IMR-90 (cell line): ENCODE results near the gene OSBPL3. TPM values are rescaled to one million over a fixed set of nuclear protein-coding genes. Genes with fewer than 3 reads are reported as not detected.

ENCODE experiments used
- ATAC-seq: fragments of 200-7000 bp; cut with Tn5 transposase; 2 replicates; pipeline ENCODE4 v1.9.1; 2020; ENCODE audit warnings: low read depth, mild to moderate bottlenecking, moderate library complexity
- BruUV-seq: library from RNA; stranded (reverse); fragments of 400-500 nt; replicated peaks from 2 replicates; lab custom pipeline; 2021; lab: Mats Ljungman, UMichigan
- CTCF ChIA-PET: fragments of 300-600 bp; formaldehyde crosslinking; extraction: SDS; loops from one replicate; lab custom pipeline; 2021; ENCODE audit warnings: antibody characterized with exemption; lab: Yijun Ruan, JAX
- POLR2A ChIA-PET: fragments of 300-600 bp; sonication (Branson Sonifier 250); formaldehyde crosslinking; loops from one replicate; lab custom pipeline; 2022; ENCODE audit warnings: antibody characterized with exemption; ENCODE audit not compliant: unreplicated experiment; lab: Charles Lee
- DNase-seq: peaks from one replicate; pipeline ENCODE4 v3.0.0; 2013
- H2AFZ ChIP-seq: replicated peaks from 2 replicates; pipeline ENCODE3; 2013; ENCODE audit warnings: low read length, mild to moderate bottlenecking; ENCODE audit not compliant: poor library complexity
- H2AK5ac ChIP-seq: 2 replicates; pipeline ENCODE4 v1.6.1; 2013; ENCODE audit warnings: low read depth, low read length, inconsistent platforms
- H2AK9ac ChIP-seq: replicated peaks from 2 replicates; pipeline ENCODE3; 2013; ENCODE audit warnings: mild to moderate bottlenecking, low read depth, low read length, moderate library complexity; ENCODE audit not compliant: poor library complexity
- H2BK120ac ChIP-seq: 2 replicates; pipeline ENCODE4 v1.6.1; 2013; ENCODE audit warnings: low read depth, low read length, inconsistent platforms
- H2BK15ac ChIP-seq: 3 replicates; pipeline ENCODE4 v1.6.1; 2013; ENCODE audit warnings: low read depth, low read length, inconsistent platforms
- H2BK20ac ChIP-seq: 2 replicates; pipeline ENCODE4 v1.6.1; 2013; ENCODE audit warnings: low read depth, mild to moderate bottlenecking, inconsistent platforms, low read length, moderate library complexity
- H2BK5ac ChIP-seq: 2 replicates; pipeline ENCODE4 v1.6.1; 2013; ENCODE audit warnings: mild to moderate bottlenecking, low read depth, low read length, inconsistent platforms; ENCODE audit not compliant: poor library complexity, severe bottlenecking
- H3K14ac ChIP-seq: replicated peaks from 2 replicates; pipeline ENCODE4 v1.6.1; 2013; ENCODE audit warnings: low read depth, low read length, inconsistent platforms
- H3K18ac ChIP-seq: 2 replicates; pipeline ENCODE4 v1.6.1; 2013; ENCODE audit warnings: low read depth, low read length, control low read depth
- H3K23ac ChIP-seq: 2 replicates; pipeline ENCODE4 v1.6.1; 2013; ENCODE audit warnings: low read depth, low read length, inconsistent platforms
- H3K27ac ChIP-seq: 2 replicates; pipeline ENCODE4 v1.5.1; 2013; ENCODE audit warnings: mild to moderate bottlenecking, control low read depth, low read length; ENCODE audit not compliant: insufficient read depth
- H3K27me3 ChIP-seq: 2 replicates; pipeline ENCODE4 v1.6.1; 2013; ENCODE audit warnings: low read length; ENCODE audit not compliant: control insufficient read depth, insufficient read depth
- H3K36me3 ChIP-seq: 2 replicates; pipeline ENCODE4 v1.6.1; 2013; ENCODE audit warnings: low read length, mixed read lengths; ENCODE audit not compliant: control insufficient read depth, insufficient read depth
- H3K4ac ChIP-seq: 2 replicates; pipeline ENCODE4 v1.6.1; 2013; ENCODE audit warnings: low read depth, low read length, inconsistent platforms
- H3K4me1 ChIP-seq: 2 replicates; pipeline ENCODE4 v1.6.1; 2013; ENCODE audit warnings: low read length, mixed read lengths; ENCODE audit not compliant: control insufficient read depth, insufficient read depth
- H3K4me2 ChIP-seq: 2 replicates; pipeline ENCODE4 v1.6.1; 2013; ENCODE audit warnings: low read depth, mild to moderate bottlenecking, control low read depth, low read length, moderate library complexity
- H3K4me3 ChIP-seq: 2 replicates; pipeline ENCODE4 v1.5.1; 2013; ENCODE audit warnings: low read depth, mild to moderate bottlenecking, control low read depth, low read length, moderate library complexity; ENCODE audit not compliant: insufficient read depth
- H3K56ac ChIP-seq: 2 replicates; pipeline ENCODE4 v1.6.1; 2013; ENCODE audit warnings: low read length, inconsistent platforms; ENCODE audit not compliant: insufficient read depth; ENCODE audit errors: extremely low read depth
- H3K79me1 ChIP-seq, 2 experiments: 2 replicates each; pipeline ENCODE4 v1.6.1; 2013; ENCODE audit warnings: low read length in 2 of 2, inconsistent platforms in 1 of 2, low read depth in 1 of 2
- H3K9ac ChIP-seq: 2 replicates; pipeline ENCODE4 v1.6.1; 2013; ENCODE audit warnings: low read depth, low read length, control low read depth
- H3K9me1 ChIP-seq: 2 replicates; pipeline ENCODE4 v1.6.1; 2013; ENCODE audit warnings: low read length, inconsistent platforms; ENCODE audit not compliant: insufficient read depth
- H3K9me3 ChIP-seq: 2 replicates; pipeline ENCODE4 v1.6.1; 2013; ENCODE audit warnings: low read length; ENCODE audit not compliant: control insufficient read depth, insufficient read depth
- H4K20me1 ChIP-seq: 2 replicates; pipeline ENCODE4 v1.6.1; 2013; ENCODE audit warnings: low read length, inconsistent platforms; ENCODE audit not compliant: insufficient read depth
- H4K5ac ChIP-seq: 2 replicates; pipeline ENCODE4 v1.6.1; 2013; ENCODE audit warnings: mild to moderate bottlenecking, low read depth, low read length, control low read depth
- H4K8ac ChIP-seq, 2 experiments: 2 replicates each; pipeline ENCODE4 v1.6.1; 2013; ENCODE audit warnings: low read depth in 2 of 2, low read length in 2 of 2, control low read depth in 1 of 2, inconsistent platforms in 1 of 2
- H4K91ac ChIP-seq: 2 replicates; pipeline ENCODE4 v1.6.1; 2013; ENCODE audit warnings: low read depth, low read length, inconsistent platforms; ENCODE audit not compliant: insufficient read depth
- MAZ ChIP-seq: IDR thresholded peaks from 2 replicates; pipeline ENCODE4 v1.6.1; 2012; ENCODE audit warnings: low read depth, mild to moderate bottlenecking, low read length, improper control_type of control experiment, moderate library complexity, borderline replicate concordance
- RAD21 ChIP-seq: IDR thresholded peaks from 2 replicates; pipeline ENCODE4 v1.6.1; 2012; ENCODE audit warnings: low read length, improper control_type of control experiment
- SMC3 ChIP-seq: fragments of 150-350 bp; IDR thresholded peaks from 2 replicates; pipeline ENCODE4 v1.6.1; 2016; ENCODE audit warnings: low read depth, mild to moderate bottlenecking, antibody characterized with exemption, low read length, moderate library complexity
- WGBS, 2 experiments: methylation state at CpG; one replicate each; pipeline versions ENCODE4 v1.1.5 to v1.1.7; 2013; ENCODE audit warnings: missing lambda C conversion rate in 2 of 2; ENCODE audit not compliant: insufficient read length in 1 of 2; ENCODE audit errors: extremely low coverage in 2 of 2; 5-methylcytosine and 5-hydroxymethylcytosine counted together
- dilution Hi-C: fragments of 300-500 bp; cut with HindIII; formaldehyde crosslinking; loops from one replicate; pipeline ENCODE4 v1.14.3; 2018; ENCODE audit warnings: low sequenced_read_pairs; ENCODE audit not compliant: unreplicated experiment
- in situ Hi-C: fragments of 300-500 bp; cut with MboI; formaldehyde crosslinking; loops from 3 replicates; pipeline ENCODE4 v1.14.3; 2019; ENCODE audit warnings: low sequenced_read_pairs, inconsistent platforms, mixed read lengths
- intact Hi-C: fragments of 100-400 bp; cut with micrococcal nuclease; formaldehyde crosslinking; loops from 2 replicates; pipeline ENCODE4 v1.10.0; 2022
- polyA plus RNA-seq, 3 experiments: library from polyadenylated mRNA; depleted of rRNA; stranded (reverse); fragments of >200 nt; gene quantifications; 2 replicates each; pipeline ENCODE4 v1.2.3, GENCODE V29; 2012; ENCODE audit warnings: low replicate concordance in 1 of 3
- total RNA-seq: library from RNA; depleted of rRNA; stranded (reverse); fragments of >200 nt; gene quantifications from 2 replicates; pipeline ENCODE4 v1.2.3, GENCODE V29; 2012
- TF ChIP-seq, protein P1 (sequence below): conservative IDR thresholded peaks from 2 replicates; pipeline ENCODE4 v1.5.1; 2012; ENCODE audit warnings: mild to moderate bottlenecking, low read depth, low read length, improper control_type of control experiment

The OSBPL3 gene
- total and polyA plus RNA-seq, 2 of the 4 experiments (the other 2 are of a cell fraction) = 18.0 to 29.9 TPM

DNA sequence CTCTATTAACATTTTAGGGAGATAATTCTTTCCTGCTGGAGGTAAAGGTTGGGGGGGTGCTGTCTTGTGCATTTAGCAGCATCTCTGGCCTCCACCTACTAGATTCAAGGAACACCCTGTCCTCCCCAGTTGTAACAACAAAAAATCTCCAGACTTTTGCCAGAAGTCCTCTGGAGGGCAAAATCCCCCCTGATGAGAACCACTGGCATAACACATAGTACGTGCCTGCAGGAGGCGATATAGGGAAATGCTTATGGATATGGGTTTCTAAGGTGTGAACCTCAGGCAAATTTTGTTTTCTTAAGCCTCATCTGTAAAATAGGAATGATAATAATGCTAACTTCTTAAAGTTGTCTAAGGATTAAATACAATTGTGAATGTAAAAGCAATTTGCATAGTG lies 2.9 kb upstream of the OSBPL3 start:
- Histone ChIP-seq H3K56ac (no peak overlapping the region), H3K27me3 (no peaks in the 10 kb centered on the region), H2AK9ac (peak overlapping the region; percentile 20), H2BK20ac (no peak overlapping the region), H4K8ac (0 out of 4 replicates have a peak overlapping the region, but pooled peaks of 1 of the 2 experiments have one; percentile 34), H4K91ac (no peak overlapping the region), H3K4ac (0 out of 2 replicates have a peak overlapping the region, but pooled peaks have one; percentile 2), H4K5ac (no peak overlapping the region), H3K27ac (no peak overlapping the region), H3K9me3 (no peaks in the 10 kb centered on the region), H2AK5ac (no peak overlapping the region), H3K79me1 (peaks cover 13 to 17% of the 10 kb centered on the region in 2 experiments; a peak in 3 of 4 replicates), H3K23ac (peak overlapping the region; percentile 33; the same call in 1 of the 2 replicates), H2BK15ac (0 out of 3 replicates have a peak overlapping the region, but pooled peaks have one; percentile 20), H3K18ac (no peak overlapping the region), H3K14ac (no peak overlapping the region), H3K4me1 (peaks cover 4% of the 10 kb centered on the region), H2AFZ (no peak overlapping the region), H3K4me3 (no peak overlapping the region), H4K20me1 (peaks cover 7% of the 10 kb centered on the region), H3K4me2 (no peak overlapping the region), H3K9ac (no peak overlapping the region), H3K9me1 (0 out of 2 replicates have a peak, but pooled peaks cover 3% of the 10 kb centered on the region), H2BK120ac (no peak overlapping the region), H3K36me3 (no peaks in the 10 kb centered on the region), H2BK5ac (no peak overlapping the region)
- ATAC-seq (no peak), DNase-seq (no peak)
- ChIA-PET POLR2A (no interaction called here), CTCF (interaction anchor here (0.7 to 1.9 kb wide), 3 partner anchors 87 to 157 kb away, joined by 3 to 17 read pairs (median 4); no protein-coding TSS in a partner anchor)
- intact Hi-C loops = loop anchor here (10.0 kb wide), 1 partner anchor 408 kb away; the partner anchor contains the start of gene PALS2
- TF ChIP-seq RAD21 (peak; percentile 23; the same call in 1 of the 2 replicates), SMC3 (peak; percentile 27; the same call in 1 of the 2 replicates), MAZ (no peak)
- TF ChIP-seq, protein P1, sequence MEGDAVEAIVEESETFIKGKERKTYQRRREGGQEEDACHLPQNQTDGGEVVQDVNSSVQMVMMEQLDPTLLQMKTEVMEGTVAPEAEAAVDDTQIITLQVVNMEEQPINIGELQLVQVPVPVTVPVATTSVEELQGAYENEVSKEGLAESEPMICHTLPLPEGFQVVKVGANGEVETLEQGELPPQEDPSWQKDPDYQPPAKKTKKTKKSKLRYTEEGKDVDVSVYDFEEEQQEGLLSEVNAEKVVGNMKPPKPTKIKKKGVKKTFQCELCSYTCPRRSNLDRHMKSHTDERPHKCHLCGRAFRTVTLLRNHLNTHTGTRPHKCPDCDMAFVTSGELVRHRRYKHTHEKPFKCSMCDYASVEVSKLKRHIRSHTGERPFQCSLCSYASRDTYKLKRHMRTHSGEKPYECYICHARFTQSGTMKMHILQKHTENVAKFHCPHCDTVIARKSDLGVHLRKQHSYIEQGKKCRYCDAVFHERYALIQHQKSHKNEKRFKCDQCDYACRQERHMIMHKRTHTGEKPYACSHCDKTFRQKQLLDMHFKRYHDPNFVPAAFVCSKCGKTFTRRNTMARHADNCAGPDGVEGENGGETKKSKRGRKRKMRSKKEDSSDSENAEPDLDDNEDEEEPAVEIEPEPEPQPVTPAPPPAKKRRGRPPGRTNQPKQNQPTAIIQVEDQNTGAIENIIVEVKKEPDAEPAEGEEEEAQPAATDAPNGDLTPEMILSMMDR = peak; percentile 38
- WGBS, 2 experiments = no CpG with 5 or more reads among the region's 2 CpGs
- no TSS peak for BruUV-seq
- in situ Hi-C loops = loop anchor here (10.0 kb wide), 1 partner anchor 82 kb away; no protein-coding TSS in a partner anchor
- dilution Hi-C loops = no loop called here
